Measurements from ENCODE around the gene MYO3B. TPM values are rescaled to one million over a fixed set of nuclear protein-coding genes. Genes with fewer than 3 reads are reported as not detected.

The MYO3B gene
- total RNA-seq, 5 donors from 2014 or later (not counting 1 experiment from before 2014, with no cell fraction given), result 0.26 to 0.28 TPM; not detected in 3

GRCh38 chr2:170463206-170463537, 285.2 kb downstream of the MYO3B start:
- H3K36me3 Mint-ChIP-seq, result no peaks in the 10 kb centered on the region
- H3K4me3 Mint-ChIP-seq, result no peak overlapping the region
- H3K27me3 ChIP-seq (replicated peaks in 1 of 2; ENCODE audit: control insufficient read depth in 2 of 2, extremely low read depth in 1 of 2, insufficient read depth in 2 of 2, low read length in 1 of 2), result peaks cover 0 to 6% of the 10 kb centered on the region in 2 experiments
- DNase-seq, result no peak
- CTCF ChIA-PET, result no interaction called here
- no peaks in the 10 kb centered on the region for H3K36me3 ChIP-seq (ENCODE audit: control insufficient read depth in 2 of 2, extremely low read depth in 1 of 2, insufficient read depth in 1 of 2, low read length in 1 of 2)
- no peak overlapping the region for H3K27ac ChIP-seq (ENCODE audit: low read length)
- H3K9me3 ChIP-seq, result no peaks in the 10 kb centered on the region
- peaks cover 2 to 3% of the 10 kb centered on the region in 2 donors for H3K27me3 Mint-ChIP-seq
- no peaks in the 10 kb centered on the region for H3K9me3 Mint-ChIP-seq
- POLR2A ChIA-PET, result no interaction called here
- no peak for ATAC-seq (replicated peaks in 1 of 4)
- H3K27ac Mint-ChIP-seq, result no peak overlapping the region
- WGBS (ENCODE audit: insufficient coverage), result 100% methylated on average over 1 of the region's 4 CpGs
- no peak overlapping the region for H3K4me3 ChIP-seq (ENCODE audit: control insufficient read depth in 1 of 2, extremely low read depth in 1 of 2, low read length in 1 of 2)
- peaks cover 0 to 2% (median 2%) of the 10 kb centered on the region in 3 donors for H3K4me1 Mint-ChIP-seq
- no peaks in the 10 kb centered on the region for H3K4me1 ChIP-seq (ENCODE audit: control insufficient read depth in 1 of 2, extremely low read depth in 1 of 2, insufficient read depth in 2 of 2, low read length in 2 of 2)

GRCh38 chr2:170464268-170464667, 286.3 kb downstream of the MYO3B start:
- ATAC-seq (replicated peaks in 1 of 4) (no peak), DNase-seq (no peak)
- H3K36me3 Mint-ChIP-seq, result no peaks in the 10 kb centered on the region
- ChIA-PET CTCF (interaction anchor here in 1 of 2 donors (0.8 kb wide), 1 partner anchor 55 kb away, joined by 7 read pairs; no protein-coding TSS in a partner anchor), POLR2A (no interaction called here)
- Histone ChIP-seq H3K36me3 (ENCODE audit: control insufficient read depth in 2 of 2, extremely low read depth in 1 of 2, insufficient read depth in 1 of 2, low read length in 1 of 2) (no peaks in the 10 kb centered on the region), H3K27ac (ENCODE audit: low read length) (no peak overlapping the region), H3K27me3 (replicated peaks in 1 of 2; ENCODE audit: control insufficient read depth in 2 of 2, extremely low read depth in 1 of 2, insufficient read depth in 2 of 2, low read length in 1 of 2) (peaks cover 0 to 6% of the 10 kb centered on the region in 2 experiments), H3K4me3 (ENCODE audit: control insufficient read depth in 1 of 2, extremely low read depth in 1 of 2, low read length in 1 of 2) (no peak overlapping the region), H3K4me1 (ENCODE audit: control insufficient read depth in 1 of 2, extremely low read depth in 1 of 2, insufficient read depth in 2 of 2, low read length in 2 of 2) (no peaks in the 10 kb centered on the region), H3K9me3 (no peaks in the 10 kb centered on the region)
- WGBS (ENCODE audit: insufficient coverage), result 100% methylated on average over 2 of the region's 5 CpGs
- H3K4me3 Mint-ChIP-seq, result no peak overlapping the region
- no peak overlapping the region for H3K27ac Mint-ChIP-seq
- peaks cover 0 to 3% of the 10 kb centered on the region in 2 donors for H3K27me3 Mint-ChIP-seq
- H3K9me3 Mint-ChIP-seq, result no peaks in the 10 kb centered on the region
- H3K4me1 Mint-ChIP-seq, result peaks cover 0 to 2% (median 2%) of the 10 kb centered on the region in 3 donors

- H3K27ac Mint-ChIP-seq, result no peak overlapping the region
- Histone ChIP-seq H3K4me1 (ENCODE audit: control insufficient read depth in 1 of 2, extremely low read depth in 1 of 2, insufficient read depth in 2 of 2, low read length in 2 of 2) (no peaks in the 10 kb centered on the region), H3K36me3 (ENCODE audit: control insufficient read depth in 2 of 2, extremely low read depth in 1 of 2, insufficient read depth in 1 of 2, low read length in 1 of 2) (no peaks in the 10 kb centered on the region), H3K9me3 (no peaks in the 10 kb centered on the region), H3K27ac (ENCODE audit: low read length) (no peak overlapping the region), H3K4me3 (ENCODE audit: control insufficient read depth in 1 of 2, extremely low read depth in 1 of 2, low read length in 1 of 2) (no peak overlapping the region), H3K27me3 (replicated peaks in 1 of 2; ENCODE audit: control insufficient read depth in 2 of 2, extremely low read depth in 1 of 2, insufficient read depth in 2 of 2, low read length in 1 of 2) (peaks cover 0 to 3% of the 10 kb centered on the region in 2 experiments)
- peaks cover 0 to 6% of the 10 kb centered on the region in 2 donors for H3K27me3 Mint-ChIP-seq
- ATAC-seq (replicated peaks in 1 of 4), result no peak
- H3K4me1 Mint-ChIP-seq, result peaks cover 0 to 2% (median 2%) of the 10 kb centered on the region in 3 donors
- no peak for DNase-seq
- H3K9me3 Mint-ChIP-seq, result peaks cover 0 to 2% (median 0%) of the 10 kb centered on the region in 3 donors
- WGBS (ENCODE audit: insufficient coverage), result 94% methylated on average over 2 of the region's 4 CpGs
- CTCF ChIA-PET, result interaction anchor here (0.5 kb wide), 2 partner anchors 42 to 269 kb away, joined by 3 to 7 read pairs; no protein-coding TSS in a partner anchor
- POLR2A ChIA-PET, result no interaction called here
- no peaks in the 10 kb centered on the region for H3K36me3 Mint-ChIP-seq
- H3K4me3 Mint-ChIP-seq, result no peak overlapping the region
Observed at GRCh38 chr2:170465241-170465640, 287.3 kb downstream of the MYO3B start.

GRCh38 chr2:170466632-170467031, 288.7 kb downstream of the MYO3B start:
- Mint-ChIP-seq H3K4me3 (no peak overlapping the region), H3K4me1 (peaks cover 0 to 2% (median 2%) of the 10 kb centered on the region in 3 donors), H3K36me3 (no peaks in the 10 kb centered on the region), H3K27ac (no peak overlapping the region), H3K9me3 (peaks cover 0 to 2% (median 0%) of the 10 kb centered on the region in 3 donors), H3K27me3 (peaks cover 0 to 4% of the 10 kb centered on the region in 2 donors)
- Histone ChIP-seq H3K36me3 (ENCODE audit: control insufficient read depth in 2 of 2, extremely low read depth in 1 of 2, insufficient read depth in 1 of 2, low read length in 1 of 2) (no peaks in the 10 kb centered on the region), H3K27ac (ENCODE audit: low read length) (no peak overlapping the region), H3K27me3 (replicated peaks in 1 of 2; ENCODE audit: control insufficient read depth in 2 of 2, extremely low read depth in 1 of 2, insufficient read depth in 2 of 2, low read length in 1 of 2) (peaks cover 0 to 3% of the 10 kb centered on the region in 2 experiments), H3K9me3 (no peaks in the 10 kb centered on the region), H3K4me1 (ENCODE audit: control insufficient read depth in 1 of 2, extremely low read depth in 1 of 2, insufficient read depth in 2 of 2, low read length in 2 of 2) (no peaks in the 10 kb centered on the region), H3K4me3 (ENCODE audit: control insufficient read depth in 1 of 2, extremely low read depth in 1 of 2, low read length in 1 of 2) (no peak overlapping the region)
- DNase-seq (no peak), ATAC-seq (replicated peaks in 1 of 4) (no peak)
- WGBS (ENCODE audit: insufficient coverage), result 100% methylated on average over 3 of the region's 8 CpGs
- ChIA-PET POLR2A (no interaction called here), CTCF (no interaction called here)

- H3K27ac ChIP-seq (ENCODE audit: low read length), result no peak overlapping the region
- peaks cover 4% of the 10 kb centered on the region in 2 donors for H3K27me3 Mint-ChIP-seq
- no peaks in the 10 kb centered on the region for H3K4me1 ChIP-seq (ENCODE audit: control insufficient read depth in 1 of 2, extremely low read depth in 1 of 2, insufficient read depth in 2 of 2, low read length in 2 of 2)
- H3K27me3 ChIP-seq (replicated peaks in 1 of 2; ENCODE audit: control insufficient read depth in 2 of 2, extremely low read depth in 1 of 2, insufficient read depth in 2 of 2, low read length in 1 of 2), result peaks cover 0 to 3% of the 10 kb centered on the region in 2 experiments
- ATAC-seq (replicated peaks in 1 of 4) (no peak), DNase-seq (no peak)
- H3K27ac Mint-ChIP-seq, result no peak overlapping the region
- no peak overlapping the region for H3K4me3 ChIP-seq (ENCODE audit: control insufficient read depth in 1 of 2, extremely low read depth in 1 of 2, low read length in 1 of 2)
- peaks cover 0 to 2% (median 0%) of the 10 kb centered on the region in 3 donors for H3K9me3 Mint-ChIP-seq
- no CpG with 5 or more reads among the region's 1 CpG for WGBS (ENCODE audit: insufficient coverage)
- H3K36me3 Mint-ChIP-seq, result no peaks in the 10 kb centered on the region
- H3K4me1 Mint-ChIP-seq, result peaks cover 0 to 2% (median 2%) of the 10 kb centered on the region in 3 donors
- H3K4me3 Mint-ChIP-seq, result no peak overlapping the region
- no peaks in the 10 kb centered on the region for H3K36me3 ChIP-seq (ENCODE audit: control insufficient read depth in 2 of 2, extremely low read depth in 1 of 2, insufficient read depth in 1 of 2, low read length in 1 of 2)
- POLR2A ChIA-PET, result no interaction called here
- CTCF ChIA-PET, result interaction anchor here (0.6 kb wide), 2 partner anchors 134 to 345 kb away, joined by 3 to 5 read pairs; no protein-coding TSS in a partner anchor
- no peaks in the 10 kb centered on the region for H3K9me3 ChIP-seq
Observed at GRCh38 chr2:170467568-170468422, 289.8 kb downstream of the MYO3B start.

- POLR2A ChIA-PET, result no interaction called here
- ATAC-seq (replicated peaks in 1 of 4), result no peak
Observed at GRCh38 chr2:170468557-170468956, 290.6 kb downstream of the MYO3B start.

More at GRCh38 chr2:170468557-170468956, 290.6 kb downstream of the MYO3B start:
- Histone ChIP-seq H3K27me3 (replicated peaks in 1 of 2; ENCODE audit: control insufficient read depth in 2 of 2, extremely low read depth in 1 of 2, insufficient read depth in 2 of 2, low read length in 1 of 2) (peaks cover 0 to 3% of the 10 kb centered on the region in 2 experiments), H3K9me3 (no peaks in the 10 kb centered on the region), H3K27ac (ENCODE audit: low read length) (no peak overlapping the region), H3K36me3 (ENCODE audit: control insufficient read depth in 2 of 2, extremely low read depth in 1 of 2, insufficient read depth in 1 of 2, low read length in 1 of 2) (no peaks in the 10 kb centered on the region), H3K4me3 (ENCODE audit: control insufficient read depth in 1 of 2, extremely low read depth in 1 of 2, low read length in 1 of 2) (no peak overlapping the region), H3K4me1 (ENCODE audit: control insufficient read depth in 1 of 2, extremely low read depth in 1 of 2, insufficient read depth in 2 of 2, low read length in 2 of 2) (no peaks in the 10 kb centered on the region)
- Mint-ChIP-seq H3K27ac (no peak overlapping the region), H3K27me3 (peaks cover 4% of the 10 kb centered on the region in 2 donors), H3K4me1 (peaks cover 0 to 2% (median 2%) of the 10 kb centered on the region in 3 donors), H3K36me3 (no peaks in the 10 kb centered on the region), H3K4me3 (no peak overlapping the region), H3K9me3 (peaks cover 0 to 2% (median 0%) of the 10 kb centered on the region in 3 donors)
- 71% methylated on average over 3 of the region's 4 CpGs for WGBS (ENCODE audit: insufficient coverage)
- CTCF ChIA-PET, result no interaction called here
- DNase-seq, result no peak
